IMR-90 (cell line): ENCODE data around the gene TRIM71. TPM values are rescaled to one million over a fixed set of nuclear protein-coding genes. Genes with fewer than 3 reads are reported as not detected.

Experiments used
- ATAC-seq: fragments of 200-7000 bp; cut with Tn5 transposase; 2 replicates; pipeline ENCODE4 v1.9.1; 2020; ENCODE audit warnings: low read depth, mild to moderate bottlenecking, moderate library complexity
- BruUV-seq: library from RNA; stranded (reverse); fragments of 400-500 nt; replicated peaks from 2 replicates; lab custom pipeline; 2021; lab: Mats Ljungman, UMichigan
- CTCF ChIA-PET: fragments of 300-600 bp; formaldehyde crosslinking; extraction: SDS; loops from one replicate; lab custom pipeline; 2021; ENCODE audit warnings: antibody characterized with exemption; lab: Yijun Ruan, JAX
- POLR2A ChIA-PET: fragments of 300-600 bp; sonication (Branson Sonifier 250); formaldehyde crosslinking; loops from one replicate; lab custom pipeline; 2022; ENCODE audit warnings: antibody characterized with exemption; ENCODE audit not compliant: unreplicated experiment; lab: Charles Lee
- DNase-seq: peaks from one replicate; pipeline ENCODE4 v3.0.0; 2013
- H2AFZ ChIP-seq: replicated peaks from 2 replicates; pipeline ENCODE3; 2013; ENCODE audit warnings: low read length, mild to moderate bottlenecking; ENCODE audit not compliant: poor library complexity
- H2AK5ac ChIP-seq: 2 replicates; pipeline ENCODE4 v1.6.1; 2013; ENCODE audit warnings: low read depth, low read length, inconsistent platforms
- H2AK9ac ChIP-seq: replicated peaks from 2 replicates; pipeline ENCODE3; 2013; ENCODE audit warnings: mild to moderate bottlenecking, low read depth, low read length, moderate library complexity; ENCODE audit not compliant: poor library complexity
- H2BK120ac ChIP-seq: 2 replicates; pipeline ENCODE4 v1.6.1; 2013; ENCODE audit warnings: low read depth, low read length, inconsistent platforms
- H2BK15ac ChIP-seq: 3 replicates; pipeline ENCODE4 v1.6.1; 2013; ENCODE audit warnings: low read depth, low read length, inconsistent platforms
- H2BK20ac ChIP-seq: 2 replicates; pipeline ENCODE4 v1.6.1; 2013; ENCODE audit warnings: low read depth, mild to moderate bottlenecking, inconsistent platforms, low read length, moderate library complexity
- H2BK5ac ChIP-seq: 2 replicates; pipeline ENCODE4 v1.6.1; 2013; ENCODE audit warnings: mild to moderate bottlenecking, low read depth, low read length, inconsistent platforms; ENCODE audit not compliant: poor library complexity, severe bottlenecking
- H3K14ac ChIP-seq: replicated peaks from 2 replicates; pipeline ENCODE4 v1.6.1; 2013; ENCODE audit warnings: low read depth, low read length, inconsistent platforms
- H3K18ac ChIP-seq: 2 replicates; pipeline ENCODE4 v1.6.1; 2013; ENCODE audit warnings: low read depth, low read length, control low read depth
- H3K23ac ChIP-seq: 2 replicates; pipeline ENCODE4 v1.6.1; 2013; ENCODE audit warnings: low read depth, low read length, inconsistent platforms
- H3K27ac ChIP-seq: 2 replicates; pipeline ENCODE4 v1.5.1; 2013; ENCODE audit warnings: mild to moderate bottlenecking, control low read depth, low read length; ENCODE audit not compliant: insufficient read depth
- H3K27me3 ChIP-seq: 2 replicates; pipeline ENCODE4 v1.6.1; 2013; ENCODE audit warnings: low read length; ENCODE audit not compliant: control insufficient read depth, insufficient read depth
- H3K36me3 ChIP-seq: 2 replicates; pipeline ENCODE4 v1.6.1; 2013; ENCODE audit warnings: low read length, mixed read lengths; ENCODE audit not compliant: control insufficient read depth, insufficient read depth
- H3K4ac ChIP-seq: 2 replicates; pipeline ENCODE4 v1.6.1; 2013; ENCODE audit warnings: low read depth, low read length, inconsistent platforms
- H3K4me1 ChIP-seq: 2 replicates; pipeline ENCODE4 v1.6.1; 2013; ENCODE audit warnings: low read length, mixed read lengths; ENCODE audit not compliant: control insufficient read depth, insufficient read depth
- H3K4me2 ChIP-seq: 2 replicates; pipeline ENCODE4 v1.6.1; 2013; ENCODE audit warnings: low read depth, mild to moderate bottlenecking, control low read depth, low read length, moderate library complexity
- H3K4me3 ChIP-seq: 2 replicates; pipeline ENCODE4 v1.5.1; 2013; ENCODE audit warnings: low read depth, mild to moderate bottlenecking, control low read depth, low read length, moderate library complexity; ENCODE audit not compliant: insufficient read depth
- H3K56ac ChIP-seq: 2 replicates; pipeline ENCODE4 v1.6.1; 2013; ENCODE audit warnings: low read length, inconsistent platforms; ENCODE audit not compliant: insufficient read depth; ENCODE audit errors: extremely low read depth
- H3K79me1 ChIP-seq, 2 experiments: 2 replicates each; pipeline ENCODE4 v1.6.1; 2013; ENCODE audit warnings: low read length in 2 of 2, inconsistent platforms in 1 of 2, low read depth in 1 of 2
- H3K9ac ChIP-seq: 2 replicates; pipeline ENCODE4 v1.6.1; 2013; ENCODE audit warnings: low read depth, low read length, control low read depth
- H3K9me1 ChIP-seq: 2 replicates; pipeline ENCODE4 v1.6.1; 2013; ENCODE audit warnings: low read length, inconsistent platforms; ENCODE audit not compliant: insufficient read depth
- H3K9me3 ChIP-seq: 2 replicates; pipeline ENCODE4 v1.6.1; 2013; ENCODE audit warnings: low read length; ENCODE audit not compliant: control insufficient read depth, insufficient read depth
- H4K20me1 ChIP-seq: 2 replicates; pipeline ENCODE4 v1.6.1; 2013; ENCODE audit warnings: low read length, inconsistent platforms; ENCODE audit not compliant: insufficient read depth
- H4K5ac ChIP-seq: 2 replicates; pipeline ENCODE4 v1.6.1; 2013; ENCODE audit warnings: mild to moderate bottlenecking, low read depth, low read length, control low read depth
- H4K8ac ChIP-seq, 2 experiments: 2 replicates each; pipeline ENCODE4 v1.6.1; 2013; ENCODE audit warnings: low read depth in 2 of 2, low read length in 2 of 2, control low read depth in 1 of 2, inconsistent platforms in 1 of 2
- H4K91ac ChIP-seq: 2 replicates; pipeline ENCODE4 v1.6.1; 2013; ENCODE audit warnings: low read depth, low read length, inconsistent platforms; ENCODE audit not compliant: insufficient read depth
- BHLHE40 ChIP-seq: fragments of 150-350 bp; IDR thresholded peaks from 2 replicates; pipeline ENCODE4 v1.6.1; 2016; ENCODE audit warnings: mild to moderate bottlenecking, low read depth, low read length
- FOS ChIP-seq: fragments of 150-350 bp; IDR thresholded peaks from 2 replicates; pipeline ENCODE4 v1.6.1; 2016; ENCODE audit warnings: low read depth, low read length
- MAFK ChIP-seq: IDR thresholded peaks from 2 replicates; pipeline ENCODE4 v1.6.1; 2012; ENCODE audit warnings: low read depth, low read length, improper control_type of control experiment
- NFE2L2 ChIP-seq: fragments of 150-350 bp; IDR thresholded peaks from 2 replicates; pipeline ENCODE4 v1.6.1; 2016; ENCODE audit warnings: low read depth, mild to moderate bottlenecking, low read length
- RCOR1 ChIP-seq: IDR thresholded peaks from 2 replicates; pipeline ENCODE4 v1.6.1; 2012; ENCODE audit warnings: mild to moderate bottlenecking, low read length, improper control_type of control experiment; ENCODE audit not compliant: insufficient replicate concordance
- RFX5 ChIP-seq: IDR thresholded peaks from 2 replicates; pipeline ENCODE4 v1.8.0; 2012; ENCODE audit warnings: low read depth, mild to moderate bottlenecking, low read length, moderate library complexity
- WGBS, 2 experiments: methylation state at CpG; one replicate each; pipeline versions ENCODE4 v1.1.5 to v1.1.7; 2013; ENCODE audit warnings: missing lambda C conversion rate in 2 of 2; ENCODE audit not compliant: insufficient read length in 1 of 2; ENCODE audit errors: extremely low coverage in 2 of 2; 5-methylcytosine and 5-hydroxymethylcytosine counted together
- dilution Hi-C: fragments of 300-500 bp; cut with HindIII; formaldehyde crosslinking; loops from one replicate; pipeline ENCODE4 v1.14.3; 2018; ENCODE audit warnings: low sequenced_read_pairs; ENCODE audit not compliant: unreplicated experiment
- in situ Hi-C: fragments of 300-500 bp; cut with MboI; formaldehyde crosslinking; loops from 3 replicates; pipeline ENCODE4 v1.14.3; 2019; ENCODE audit warnings: low sequenced_read_pairs, inconsistent platforms, mixed read lengths
- intact Hi-C: fragments of 100-400 bp; cut with micrococcal nuclease; formaldehyde crosslinking; loops from 2 replicates; pipeline ENCODE4 v1.10.0; 2022
- polyA plus RNA-seq, 3 experiments: library from polyadenylated mRNA; depleted of rRNA; stranded (reverse); fragments of >200 nt; gene quantifications; 2 replicates each; pipeline ENCODE4 v1.2.3, GENCODE V29; 2012; ENCODE audit warnings: low replicate concordance in 1 of 3
- total RNA-seq: library from RNA; depleted of rRNA; stranded (reverse); fragments of >200 nt; gene quantifications from 2 replicates; pipeline ENCODE4 v1.2.3, GENCODE V29; 2012

The TRIM71 gene
- total and polyA plus RNA-seq, 2 of the 4 experiments (the other 2 are of a cell fraction) = not detected

DNA sequence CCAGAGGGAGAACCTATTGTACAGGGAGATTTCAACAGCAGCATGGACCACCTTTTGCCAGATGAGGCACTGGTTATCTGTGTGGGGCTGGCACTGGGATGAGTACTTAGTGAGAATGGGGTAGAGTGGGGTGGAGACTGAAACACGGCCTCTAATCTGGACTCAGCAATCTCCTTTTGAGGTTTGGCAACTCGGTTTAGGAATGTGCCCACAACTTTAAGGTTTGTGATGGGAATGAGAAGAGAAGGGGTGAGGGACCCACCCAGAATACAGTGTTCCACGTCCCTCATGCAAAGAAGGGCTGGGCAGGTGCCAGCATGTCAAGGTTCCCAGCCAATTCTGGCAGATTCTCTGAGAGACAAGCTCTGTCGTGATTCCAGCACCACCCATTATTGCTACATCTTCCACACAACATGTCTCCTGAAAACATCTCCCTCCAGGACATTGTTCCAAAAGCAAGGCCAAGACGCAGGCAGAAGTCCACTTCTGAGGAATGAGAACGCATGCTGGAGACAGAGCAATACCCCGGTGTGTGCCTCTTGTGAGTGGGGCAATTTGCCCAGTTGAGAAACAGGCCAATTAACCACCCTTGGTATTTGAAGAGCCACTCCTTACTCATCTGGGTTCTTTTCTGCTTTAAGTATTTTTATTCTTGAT lies 96.1 kb downstream of the TRIM71 start:
- H3K9me1 ChIP-seq = no peaks in the 10 kb centered on the region
- no peak overlapping the region for H4K91ac ChIP-seq
- dilution Hi-C loops (no loop called here), in situ Hi-C loops (no loop called here), intact Hi-C loops (no loop called here)
- no peak overlapping the region for H2BK5ac ChIP-seq
- no peak overlapping the region for H3K4me3 ChIP-seq
- H3K14ac ChIP-seq = no peak overlapping the region
- ChIA-PET CTCF (no interaction called here), POLR2A (no interaction called here)
- H3K9ac ChIP-seq = no peak overlapping the region
- no peaks in the 10 kb centered on the region for H3K4me1 ChIP-seq
- H3K36me3 ChIP-seq = no peaks in the 10 kb centered on the region
- H3K23ac ChIP-seq = no peak overlapping the region
- WGBS, 2 experiments = no CpG with 5 or more reads among the region's 7 CpGs
- DNase-seq (no peak), ATAC-seq (no peak)
- no peak overlapping the region for H3K56ac ChIP-seq
- H2BK20ac ChIP-seq = no peak overlapping the region
- H3K27me3 ChIP-seq = peaks cover 1% of the 10 kb centered on the region
- H4K20me1 ChIP-seq = no peaks in the 10 kb centered on the region
- no peak overlapping the region for H2AK9ac ChIP-seq
- H2AFZ ChIP-seq = peak overlapping the region; percentile 44
- no peak overlapping the region for H3K4ac ChIP-seq
- H3K4me2 ChIP-seq = no peak overlapping the region
- no peaks in the 10 kb centered on the region for H3K79me1 ChIP-seq
- TF ChIP-seq BHLHE40 (no peak), MAFK (no peak), NFE2L2 (no peak), RCOR1 (no peak), FOS (no peak), RFX5 (no peak)
- no peak overlapping the region for H4K5ac ChIP-seq
- H3K27ac ChIP-seq = no peak overlapping the region
- H2BK120ac ChIP-seq = no peak overlapping the region
- H2AK5ac ChIP-seq = no peak overlapping the region
- H4K8ac ChIP-seq = no peak overlapping the region
- no peak overlapping the region for H2BK15ac ChIP-seq
- peaks cover 4% of the 10 kb centered on the region; the same call in 1 of the 2 replicates for H3K9me3 ChIP-seq
- no TSS peak for BruUV-seq
- no peak overlapping the region for H3K18ac ChIP-seq
